ENCODE measurements around the gene AKAP13.

GRCh38 chr15:85404176-85404917 lies 23.9 kb downstream of the AKAP13 start:
- TF ChIP-seq TAF1 (IDR thresholded peaks at IDR 0.05; ENCODE audit: low read depth) (no peak), EP300 (conservative IDR thresholded peaks at IDR 0.05; ENCODE audit: poor library complexity, severe bottlenecking) (no peak)

All from neural cell (in vitro differentiated cells).